ENCODE results near the gene CASKIN2.

Gene CASKIN2

DNA sequence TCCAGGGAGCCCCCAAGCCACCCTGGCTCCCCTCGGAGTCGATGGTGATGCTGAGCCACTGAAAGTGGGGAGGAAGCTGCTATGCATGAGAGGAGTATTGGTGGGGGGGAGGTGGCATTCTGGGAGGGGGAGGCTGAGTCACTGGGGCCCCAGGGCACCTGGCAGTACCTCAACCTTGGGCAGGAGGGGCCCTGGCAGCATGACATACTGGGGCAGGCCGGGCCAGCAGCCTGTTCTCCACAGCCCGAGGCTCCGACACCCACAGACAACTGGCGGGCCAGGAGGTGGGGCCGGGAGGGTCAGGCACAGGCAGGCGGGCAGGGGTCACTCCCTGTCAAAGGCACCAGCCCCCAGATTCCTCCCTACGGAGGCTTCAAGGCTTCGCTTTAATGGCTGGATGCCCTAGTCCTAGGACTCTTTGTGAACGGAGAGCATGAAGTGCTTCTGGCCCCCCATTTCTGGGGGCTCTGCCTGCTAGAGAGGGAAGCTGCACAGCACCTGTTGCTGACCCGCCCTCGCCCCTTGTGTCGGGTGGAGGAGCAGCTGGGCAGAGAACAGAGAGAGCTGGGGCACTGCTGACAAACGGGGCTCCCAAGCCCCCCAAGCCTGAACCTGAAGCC lies 928 bp downstream of the CASKIN2 start:
- ATAC-seq, result no peak
- TF ChIP-seq ZFP30 (CRISPR knock-in tag; IDR thresholded peaks at IDR 0.05), result no peak
- no peak for TF ChIP-seq PPARA (CRISPR knock-in tag; IDR thresholded peaks at IDR 0.05; ENCODE audit: borderline replicate concordance)
- no peak for TF ChIP-seq ZFP3 (CRISPR knock-in tag; IDR thresholded peaks at IDR 0.05)
- TF ChIP-seq TOX (CRISPR knock-in tag; IDR thresholded peaks at IDR 0.05; ENCODE audit: borderline replicate concordance), result no peak
- TF ChIP-seq, protein P1, sequence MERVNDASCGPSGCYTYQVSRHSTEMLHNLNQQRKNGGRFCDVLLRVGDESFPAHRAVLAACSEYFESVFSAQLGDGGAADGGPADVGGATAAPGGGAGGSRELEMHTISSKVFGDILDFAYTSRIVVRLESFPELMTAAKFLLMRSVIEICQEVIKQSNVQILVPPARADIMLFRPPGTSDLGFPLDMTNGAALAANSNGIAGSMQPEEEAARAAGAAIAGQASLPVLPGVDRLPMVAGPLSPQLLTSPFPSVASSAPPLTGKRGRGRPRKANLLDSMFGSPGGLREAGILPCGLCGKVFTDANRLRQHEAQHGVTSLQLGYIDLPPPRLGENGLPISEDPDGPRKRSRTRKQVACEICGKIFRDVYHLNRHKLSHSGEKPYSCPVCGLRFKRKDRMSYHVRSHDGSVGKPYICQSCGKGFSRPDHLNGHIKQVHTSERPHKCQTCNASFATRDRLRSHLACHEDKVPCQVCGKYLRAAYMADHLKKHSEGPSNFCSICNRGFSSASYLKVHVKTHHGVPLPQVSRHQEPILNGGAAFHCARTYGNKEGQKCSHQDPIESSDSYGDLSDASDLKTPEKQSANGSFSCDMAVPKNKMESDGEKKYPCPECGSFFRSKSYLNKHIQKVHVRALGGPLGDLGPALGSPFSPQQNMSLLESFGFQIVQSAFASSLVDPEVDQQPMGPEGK (CRISPR knock-in tag; IDR thresholded peaks at IDR 0.05; ENCODE audit: borderline replicate concordance), result no peak
- no peak for TF ChIP-seq SNAI2 (CRISPR knock-in tag; IDR thresholded peaks at IDR 0.05)

DNA sequence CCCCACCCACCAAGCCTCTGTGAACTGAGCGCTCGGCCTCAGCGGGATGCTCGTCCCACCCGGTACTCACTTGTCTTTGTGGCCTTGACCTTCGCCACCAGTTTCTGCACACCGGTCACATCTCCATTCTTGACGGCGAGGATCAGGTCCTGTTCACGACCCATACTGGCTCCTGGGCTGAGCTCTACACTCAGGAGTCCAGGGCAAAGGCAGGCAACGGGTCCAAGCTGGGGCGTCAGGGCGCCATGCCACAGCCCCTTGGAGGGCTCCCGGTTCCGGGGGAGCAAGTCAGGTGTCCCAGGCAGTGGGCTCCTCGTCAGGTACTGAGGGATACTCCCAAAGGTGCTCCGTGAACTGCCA lies 1.7 kb downstream of the CASKIN2 start:
- no peak for ATAC-seq
- TF ChIP-seq CSRNP3 (CRISPR knock-in tag; IDR thresholded peaks at IDR 0.05) (no peak), ZNF8 (CRISPR knock-in tag; IDR thresholded peaks at IDR 0.05) (no peak), ZC3H10 (CRISPR knock-in tag; IDR thresholded peaks at IDR 0.05) (no peak), ISL1 (CRISPR knock-in tag; IDR thresholded peaks at IDR 0.05) (no peak), TSHZ2 (CRISPR knock-in tag; IDR thresholded peaks at IDR 0.05) (no peak), CREB5 (CRISPR knock-in tag; IDR thresholded peaks at IDR 0.05; ENCODE audit: low read depth) (no peak), ARNTL (CRISPR knock-in tag; IDR thresholded peaks at IDR 0.05; ENCODE audit: borderline replicate concordance, low read depth) (no peak), PPARA (CRISPR knock-in tag; IDR thresholded peaks at IDR 0.05; ENCODE audit: borderline replicate concordance) (no peak), GLIS3 (CRISPR knock-in tag; IDR thresholded peaks at IDR 0.05) (no peak), ZNF565 (CRISPR knock-in tag; conservative IDR thresholded peaks at IDR 0.05; ENCODE audit: low read depth) (no peak), ZNF70 (CRISPR knock-in tag; IDR thresholded peaks at IDR 0.05) (no peak), RARB (CRISPR knock-in tag; IDR thresholded peaks at IDR 0.05) (no peak), ESRRG (CRISPR knock-in tag; IDR thresholded peaks at IDR 0.05) (no peak), ZFP30 (CRISPR knock-in tag; IDR thresholded peaks at IDR 0.05) (no peak), TOX (CRISPR knock-in tag; IDR thresholded peaks at IDR 0.05; ENCODE audit: borderline replicate concordance) (no peak), TCF4 (CRISPR knock-in tag; IDR thresholded peaks at IDR 0.05; ENCODE audit: borderline replicate concordance) (no peak), CSDC2 (CRISPR knock-in tag; IDR thresholded peaks at IDR 0.05) (no peak)
- TF ChIP-seq, protein P1 (CRISPR knock-in tag; IDR thresholded peaks at IDR 0.05; ENCODE audit: borderline replicate concordance), result no peak
- TF ChIP-seq, protein P2, sequence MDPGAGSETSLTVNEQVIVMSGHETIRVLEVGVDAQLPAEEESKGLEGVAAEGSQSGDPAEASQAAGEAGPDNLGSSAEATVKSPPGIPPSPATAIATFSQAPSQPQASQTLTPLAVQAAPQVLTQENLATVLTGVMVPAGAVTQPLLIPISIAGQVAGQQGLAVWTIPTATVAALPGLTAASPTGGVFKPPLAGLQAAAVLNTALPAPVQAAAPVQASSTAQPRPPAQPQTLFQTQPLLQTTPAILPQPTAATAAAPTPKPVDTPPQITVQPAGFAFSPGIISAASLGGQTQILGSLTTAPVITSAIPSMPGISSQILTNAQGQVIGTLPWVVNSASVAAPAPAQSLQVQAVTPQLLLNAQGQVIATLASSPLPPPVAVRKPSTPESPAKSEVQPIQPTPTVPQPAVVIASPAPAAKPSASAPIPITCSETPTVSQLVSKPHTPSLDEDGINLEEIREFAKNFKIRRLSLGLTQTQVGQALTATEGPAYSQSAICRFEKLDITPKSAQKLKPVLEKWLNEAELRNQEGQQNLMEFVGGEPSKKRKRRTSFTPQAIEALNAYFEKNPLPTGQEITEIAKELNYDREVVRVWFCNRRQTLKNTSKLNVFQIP (CRISPR knock-in tag; IDR thresholded peaks at IDR 0.05; ENCODE audit: borderline replicate concordance, low read depth), result no peak

Measured in SK-N-SH treated with all-trans-retinoic acid at 6 μM for 48 hours (cell line).